ENCODE data around the gene BICC1.

BICC1 gene

DNA sequence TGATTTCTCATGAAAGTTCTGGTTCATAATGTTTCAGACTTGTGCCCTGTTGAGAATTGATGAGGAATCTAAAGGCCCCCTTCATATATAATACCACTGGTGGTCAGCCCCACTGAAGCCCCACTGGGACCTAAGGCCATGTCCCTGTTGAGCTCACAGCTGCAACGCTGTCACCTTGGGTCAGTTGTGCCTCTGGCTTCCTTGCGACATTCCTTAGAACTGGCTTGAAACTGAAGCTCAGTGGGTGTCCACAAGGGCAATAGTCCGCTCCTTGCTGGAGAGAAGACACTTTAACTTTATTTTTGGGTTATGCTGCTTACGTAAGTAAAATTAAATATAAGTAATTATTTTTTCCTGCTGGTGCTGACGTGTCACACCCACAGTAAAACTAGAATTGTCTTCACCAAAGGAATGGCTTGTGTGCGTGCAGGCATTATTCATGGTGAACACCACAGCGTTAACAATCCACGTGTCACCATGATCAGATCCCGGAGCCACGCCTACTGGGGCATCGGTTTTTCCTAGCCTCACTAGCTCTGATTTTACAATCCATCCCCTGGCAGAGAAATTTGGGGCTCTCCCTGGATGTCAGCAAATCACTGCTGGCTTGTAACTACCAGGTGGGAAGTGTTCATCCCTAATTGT is 66.5 kb downstream of the BICC1 start:
- TF ChIP-seq, protein P1, sequence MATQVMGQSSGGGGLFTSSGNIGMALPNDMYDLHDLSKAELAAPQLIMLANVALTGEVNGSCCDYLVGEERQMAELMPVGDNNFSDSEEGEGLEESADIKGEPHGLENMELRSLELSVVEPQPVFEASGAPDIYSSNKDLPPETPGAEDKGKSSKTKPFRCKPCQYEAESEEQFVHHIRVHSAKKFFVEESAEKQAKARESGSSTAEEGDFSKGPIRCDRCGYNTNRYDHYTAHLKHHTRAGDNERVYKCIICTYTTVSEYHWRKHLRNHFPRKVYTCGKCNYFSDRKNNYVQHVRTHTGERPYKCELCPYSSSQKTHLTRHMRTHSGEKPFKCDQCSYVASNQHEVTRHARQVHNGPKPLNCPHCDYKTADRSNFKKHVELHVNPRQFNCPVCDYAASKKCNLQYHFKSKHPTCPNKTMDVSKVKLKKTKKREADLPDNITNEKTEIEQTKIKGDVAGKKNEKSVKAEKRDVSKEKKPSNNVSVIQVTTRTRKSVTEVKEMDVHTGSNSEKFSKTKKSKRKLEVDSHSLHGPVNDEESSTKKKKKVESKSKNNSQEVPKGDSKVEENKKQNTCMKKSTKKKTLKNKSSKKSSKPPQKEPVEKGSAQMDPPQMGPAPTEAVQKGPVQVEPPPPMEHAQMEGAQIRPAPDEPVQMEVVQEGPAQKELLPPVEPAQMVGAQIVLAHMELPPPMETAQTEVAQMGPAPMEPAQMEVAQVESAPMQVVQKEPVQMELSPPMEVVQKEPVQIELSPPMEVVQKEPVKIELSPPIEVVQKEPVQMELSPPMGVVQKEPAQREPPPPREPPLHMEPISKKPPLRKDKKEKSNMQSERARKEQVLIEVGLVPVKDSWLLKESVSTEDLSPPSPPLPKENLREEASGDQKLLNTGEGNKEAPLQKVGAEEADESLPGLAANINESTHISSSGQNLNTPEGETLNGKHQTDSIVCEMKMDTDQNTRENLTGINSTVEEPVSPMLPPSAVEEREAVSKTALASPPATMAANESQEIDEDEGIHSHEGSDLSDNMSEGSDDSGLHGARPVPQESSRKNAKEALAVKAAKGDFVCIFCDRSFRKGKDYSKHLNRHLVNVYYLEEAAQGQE (IDR thresholded peaks at IDR 0.05; ENCODE audit: insufficient read depth in 1 of 2, low read depth in 2 of 2, low read length in 2 of 2), result no peak
- no peak for TF ChIP-seq POLR2AphosphoS5 (IDR thresholded peaks at IDR 0.05; ENCODE audit: low read depth, low read length)
- TF ChIP-seq TAF1 (IDR thresholded peaks at IDR 0.05; ENCODE audit: borderline replicate concordance, insufficient read depth, low read length), result no peak
- TF ChIP-seq SIN3A (IDR thresholded peaks at IDR 0.05; ENCODE audit: borderline replicate concordance, insufficient read depth, low read length), result no peak
- TF ChIP-seq FOXP2 (optimal IDR thresholded peaks at IDR 0.05; ENCODE audit: borderline replicate concordance, extremely low read depth, extremely low read length, insufficient read depth), result no peak

DNA sequence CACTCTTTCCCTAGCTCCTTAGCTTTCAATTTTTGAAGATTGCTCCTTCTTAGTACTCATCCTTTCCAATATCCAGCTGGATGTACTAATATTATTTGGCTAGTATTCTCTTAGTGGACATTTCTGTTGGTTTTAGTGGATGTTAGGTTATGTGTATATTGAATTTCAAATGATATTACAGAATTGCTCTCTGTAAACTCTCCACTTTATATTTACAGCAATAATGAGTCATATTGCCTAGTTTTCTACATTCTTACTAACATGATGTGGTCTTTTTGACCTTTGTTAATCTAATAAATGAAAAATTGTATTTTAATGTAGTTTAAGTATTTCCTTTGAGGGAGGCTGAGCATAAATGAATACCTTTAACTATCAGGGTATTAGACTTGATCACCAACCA is 69.4 kb downstream of the BICC1 start:
- TF ChIP-seq TAF1 (IDR thresholded peaks at IDR 0.05; ENCODE audit: borderline replicate concordance, insufficient read depth, low read length) (no peak), SIN3A (IDR thresholded peaks at IDR 0.05; ENCODE audit: borderline replicate concordance, insufficient read depth, low read length) (no peak), POLR2AphosphoS5 (IDR thresholded peaks at IDR 0.05; ENCODE audit: low read depth, low read length) (no peak), FOXP2 (optimal IDR thresholded peaks at IDR 0.05; ENCODE audit: borderline replicate concordance, extremely low read depth, extremely low read length, insufficient read depth) (no peak)
- TF ChIP-seq, protein P1 (IDR thresholded peaks at IDR 0.05; ENCODE audit: insufficient read depth in 1 of 2, low read depth in 2 of 2, low read length in 2 of 2), result no peak

DNA sequence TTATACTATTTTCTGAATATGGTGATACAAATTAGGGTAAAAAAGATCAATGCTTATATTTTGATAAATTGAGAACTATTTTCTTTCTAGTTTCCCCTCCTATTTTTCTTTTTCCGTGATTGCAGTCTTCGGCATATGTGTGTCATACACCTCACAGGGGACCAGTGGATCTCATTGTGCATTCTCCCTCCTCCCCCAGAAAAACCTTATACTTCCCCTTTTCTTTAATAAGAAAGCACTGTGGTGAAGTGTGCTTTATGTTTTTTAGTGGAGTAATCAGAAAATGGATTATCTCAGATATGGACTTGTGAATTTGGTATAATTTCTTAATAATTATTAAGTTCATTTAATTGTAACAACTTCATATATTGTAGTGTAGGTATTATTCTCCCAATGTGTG is 72.8 kb downstream of the BICC1 start:
- no peak for TF ChIP-seq SIN3A (IDR thresholded peaks at IDR 0.05; ENCODE audit: borderline replicate concordance, insufficient read depth, low read length)
- no peak for TF ChIP-seq TAF1 (IDR thresholded peaks at IDR 0.05; ENCODE audit: borderline replicate concordance, insufficient read depth, low read length)
- TF ChIP-seq, protein P1 (IDR thresholded peaks at IDR 0.05; ENCODE audit: insufficient read depth in 1 of 2, low read depth in 2 of 2, low read length in 2 of 2), result no peak
- TF ChIP-seq POLR2AphosphoS5 (IDR thresholded peaks at IDR 0.05; ENCODE audit: low read depth, low read length), result no peak
- no peak for TF ChIP-seq FOXP2 (optimal IDR thresholded peaks at IDR 0.05; ENCODE audit: borderline replicate concordance, extremely low read depth, extremely low read length, insufficient read depth)

DNA sequence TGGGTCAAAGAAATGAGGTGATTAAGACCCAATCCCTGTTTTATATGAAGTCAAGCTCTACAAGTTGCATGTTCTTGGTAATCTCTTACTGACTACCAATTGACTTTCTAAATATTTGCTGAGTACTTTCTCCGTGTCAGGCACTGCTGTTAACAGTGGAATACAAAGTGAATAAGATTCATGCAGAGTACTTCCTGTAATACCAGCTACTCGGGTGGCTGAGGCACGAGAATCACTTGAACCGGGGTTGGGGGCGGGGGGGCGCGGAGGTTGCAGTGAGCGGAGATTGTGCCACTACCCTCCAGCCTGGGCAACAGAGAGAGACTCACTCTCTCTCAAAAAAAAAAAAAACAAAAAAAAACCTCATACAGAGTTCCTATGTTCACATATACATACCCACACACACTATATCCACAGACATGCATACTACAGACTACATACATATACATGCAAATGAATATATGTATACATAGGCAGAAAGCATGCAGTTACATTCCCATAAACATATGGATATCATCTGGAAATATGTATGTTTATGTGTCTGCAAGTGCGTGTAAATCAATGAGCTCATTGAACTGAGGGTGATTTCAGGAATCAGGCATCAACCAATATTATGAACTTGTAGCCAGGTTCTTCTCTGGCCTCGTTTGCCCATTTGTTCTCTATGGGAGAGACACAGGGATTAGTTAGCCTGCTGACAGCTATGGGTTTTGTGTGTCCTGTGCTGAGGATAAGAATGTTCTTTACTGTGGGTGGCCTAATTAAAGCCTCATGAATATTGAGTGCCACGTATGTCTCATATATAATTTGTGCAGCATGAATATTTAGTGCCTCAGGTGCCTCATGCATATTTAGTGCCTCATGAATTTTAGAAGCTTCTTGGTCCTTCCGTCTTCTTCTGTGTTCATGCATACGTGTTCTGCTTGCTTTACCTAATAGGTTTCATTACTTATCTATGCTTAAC is 73.9 kb downstream of the BICC1 start:
- TF ChIP-seq SIN3A (IDR thresholded peaks at IDR 0.05; ENCODE audit: borderline replicate concordance, insufficient read depth, low read length) (no peak), POLR2AphosphoS5 (IDR thresholded peaks at IDR 0.05; ENCODE audit: low read depth, low read length) (no peak), TAF1 (IDR thresholded peaks at IDR 0.05; ENCODE audit: borderline replicate concordance, insufficient read depth, low read length) (no peak)

DNA sequence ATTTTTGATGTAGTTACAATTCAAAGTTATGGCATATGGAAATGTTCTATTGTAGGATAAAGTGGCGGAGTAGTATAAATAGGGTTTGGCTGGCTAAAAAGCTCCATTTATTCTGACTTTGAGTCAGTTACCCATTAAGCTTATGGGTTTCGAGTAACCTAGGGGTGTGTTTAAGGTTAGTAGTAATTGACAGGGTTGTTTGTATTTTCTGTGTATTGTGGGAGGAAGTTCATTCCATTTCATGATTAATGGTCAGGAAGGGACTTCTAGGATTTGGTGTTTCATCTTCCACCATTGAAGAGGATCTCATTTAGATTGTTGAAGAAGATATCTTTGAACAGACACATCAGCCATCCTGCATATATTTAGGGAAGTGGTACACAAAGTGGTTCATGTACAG is 75.0 kb downstream of the BICC1 start:
- TF ChIP-seq FOXP2 (optimal IDR thresholded peaks at IDR 0.05; ENCODE audit: borderline replicate concordance, extremely low read depth, extremely low read length, insufficient read depth) (no peak), SIN3A (IDR thresholded peaks at IDR 0.05; ENCODE audit: borderline replicate concordance, insufficient read depth, low read length) (no peak), TAF1 (IDR thresholded peaks at IDR 0.05; ENCODE audit: borderline replicate concordance, insufficient read depth, low read length) (no peak), POLR2AphosphoS5 (IDR thresholded peaks at IDR 0.05; ENCODE audit: low read depth, low read length) (no peak)
- TF ChIP-seq, protein P1 (IDR thresholded peaks at IDR 0.05; ENCODE audit: insufficient read depth in 1 of 2, low read depth in 2 of 2, low read length in 2 of 2), result no peak
